ENCODE measurements around the gene SRMS.

DNA sequence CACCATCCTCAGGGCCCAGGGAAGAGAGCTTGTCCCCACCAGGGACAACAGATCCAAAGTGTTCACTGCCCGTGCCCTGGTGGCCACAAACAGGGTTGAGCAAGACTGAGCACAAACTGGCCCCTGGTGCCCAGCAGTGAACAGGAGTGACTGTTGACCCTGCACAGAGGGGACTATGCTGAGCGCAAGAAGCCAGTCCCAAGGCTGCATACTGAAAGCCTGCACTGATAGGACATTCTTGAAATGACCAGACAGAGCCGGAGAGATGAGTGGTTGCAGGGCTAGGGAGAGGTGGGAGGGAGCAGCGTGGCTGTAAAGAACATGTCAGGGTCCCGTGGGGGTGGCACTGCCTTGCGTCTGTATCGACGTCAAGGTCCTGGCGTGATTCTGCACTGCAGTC is 3.5 kb upstream of the SRMS start:
- TF ChIP-seq, protein P1, sequence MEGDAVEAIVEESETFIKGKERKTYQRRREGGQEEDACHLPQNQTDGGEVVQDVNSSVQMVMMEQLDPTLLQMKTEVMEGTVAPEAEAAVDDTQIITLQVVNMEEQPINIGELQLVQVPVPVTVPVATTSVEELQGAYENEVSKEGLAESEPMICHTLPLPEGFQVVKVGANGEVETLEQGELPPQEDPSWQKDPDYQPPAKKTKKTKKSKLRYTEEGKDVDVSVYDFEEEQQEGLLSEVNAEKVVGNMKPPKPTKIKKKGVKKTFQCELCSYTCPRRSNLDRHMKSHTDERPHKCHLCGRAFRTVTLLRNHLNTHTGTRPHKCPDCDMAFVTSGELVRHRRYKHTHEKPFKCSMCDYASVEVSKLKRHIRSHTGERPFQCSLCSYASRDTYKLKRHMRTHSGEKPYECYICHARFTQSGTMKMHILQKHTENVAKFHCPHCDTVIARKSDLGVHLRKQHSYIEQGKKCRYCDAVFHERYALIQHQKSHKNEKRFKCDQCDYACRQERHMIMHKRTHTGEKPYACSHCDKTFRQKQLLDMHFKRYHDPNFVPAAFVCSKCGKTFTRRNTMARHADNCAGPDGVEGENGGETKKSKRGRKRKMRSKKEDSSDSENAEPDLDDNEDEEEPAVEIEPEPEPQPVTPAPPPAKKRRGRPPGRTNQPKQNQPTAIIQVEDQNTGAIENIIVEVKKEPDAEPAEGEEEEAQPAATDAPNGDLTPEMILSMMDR (IDR thresholded peaks at IDR 0.05): no peak
- TF ChIP-seq POLR2AphosphoS5 (IDR thresholded peaks at IDR 0.05) (no peak), POLR2A (IDR thresholded peaks at IDR 0.05) (no peak), EP300 (IDR thresholded peaks at IDR 0.05) (no peak)

Measured in gastroesophageal sphincter (tissue), 3 donors.